ENCODE data around the gene PRODH2.
"Not testable (repeated sequence)": the region's sequence is repeated elsewhere in the genome, so short reads cannot be mapped to it uniquely, and the experiment has no call there.

PRODH2 gene

GRCh38 chr19:35781650-35782049 lies 31.0 kb downstream of the PRODH2 start:
- DNase-seq (ENCODE audit: low read depth) = no peak

GRCh38 chr19:35780717-35781116 lies 31.9 kb downstream of the PRODH2 start:
- DNase-seq (ENCODE audit: low read depth) = no peak

GRCh38 chr19:35780058-35780457 lies 32.6 kb downstream of the PRODH2 start:
- no peak for DNase-seq (ENCODE audit: low read depth)

- DNase-seq (ENCODE audit: low read depth) = no peak
Measured at GRCh38 chr19:35779033-35779432, 33.6 kb downstream of the PRODH2 start.

- no peak for DNase-seq (ENCODE audit: low read depth)
Measured at GRCh38 chr19:35777961-35778360, 34.7 kb downstream of the PRODH2 start.

GRCh38 chr19:35777086-35777841 lies 35.4 kb downstream of the PRODH2 start:
- DNase-seq (ENCODE audit: low read depth) = no peak

GRCh38 chr19:35776102-35776788 lies 36.4 kb downstream of the PRODH2 start:
- DNase-seq (ENCODE audit: low read depth) = no peak

GRCh38 chr19:35775298-35776101 lies 37.1 kb downstream of the PRODH2 start, which contains the start of gene ARHGAP33:
Gene ARHGAP33 (plus strand): TSS chr19:35775564. CDS start chr19:35775659, 95 bp downstream.
- peak; percentile 100 for DNase-seq (ENCODE audit: low read depth)

- DNase-seq (ENCODE audit: low read depth) = no peak
Measured at GRCh38 chr19:35775046-35775297, 37.7 kb downstream of the PRODH2 start.

- DNase-seq (ENCODE audit: low read depth) = no peak
Measured at GRCh38 chr19:35774274-35775045, 38.2 kb downstream of the PRODH2 start.

GRCh38 chr19:35773020-35773806 lies 39.4 kb downstream of the PRODH2 start:
- no peak for DNase-seq (ENCODE audit: low read depth)

GRCh38 chr19:35772362-35772761 lies 40.3 kb downstream of the PRODH2 start:
- DNase-seq (ENCODE audit: low read depth) = not testable (repeated sequence)

- DNase-seq (ENCODE audit: low read depth) = no peak
Measured at GRCh38 chr19:35768082-35768421, 44.6 kb downstream of the PRODH2 start.

GRCh38 chr19:35767288-35768081 lies 45.2 kb downstream of the PRODH2 start:
- no peak for DNase-seq (ENCODE audit: low read depth)

- no peak for DNase-seq (ENCODE audit: low read depth)
Measured at GRCh38 chr19:35766571-35767104, 46.0 kb downstream of the PRODH2 start.

GRCh38 chr19:35764432-35765315 lies 48.0 kb downstream of the PRODH2 start:
- DNase-seq (ENCODE audit: low read depth) = no peak

GRCh38 chr19:35760711-35761349 lies 51.8 kb downstream of the PRODH2 start:
- peak; percentile 48 for DNase-seq (ENCODE audit: low read depth)

- no peak for DNase-seq (ENCODE audit: low read depth)
Measured at GRCh38 chr19:35759697-35760096, 52.9 kb downstream of the PRODH2 start.
